K562 (cell line): ENCODE data around the gene SLC25A29. TPM values are rescaled to one million over a fixed set of nuclear protein-coding genes. Genes with fewer than 3 reads are reported as not detected.

Experiments
- CBFA2T3 ChIP-seq: fragments of 450-650 bp; IDR thresholded peaks from 2 replicates; pipeline ENCODE4 v1.6.1; 2017
- CEBPB ChIP-seq: fragments of 450-650 bp; IDR thresholded peaks from 2 replicates; pipeline ENCODE4 v1.6.1; 2016; ENCODE audit warnings: missing genetic modification characterization, missing compliant biosample characterization
- CTBP1 ChIP-seq: fragments of 450-650 bp; IDR thresholded peaks from 2 replicates; pipeline ENCODE4 v1.6.1; 2016; ENCODE audit warnings: borderline replicate concordance
- GTF2E2 ChIP-seq: fragments of 200-800 bp; sonication (Bioruptor generic); IDR thresholded peaks from 2 replicates; pipeline ENCODE4 v1.6.1; 2016; ENCODE audit warnings: missing genetic modification characterization, missing compliant biosample characterization
- HES1 ChIP-seq: fragments of 450-650 bp; IDR thresholded peaks from 2 replicates; pipeline ENCODE4 v1.6.1; 2016; ENCODE audit warnings: low read depth, mild to moderate bottlenecking, moderate library complexity
- HMG20B ChIP-seq: fragments of 250-450 bp; sonication (Bioruptor Pico); IDR thresholded peaks from 2 replicates; pipeline ENCODE4 v1.5.0; 2021; ENCODE audit warnings: mild to moderate bottlenecking
- NEUROD1 ChIP-seq: fragments of 150-350 bp; IDR thresholded peaks from 2 replicates; pipeline ENCODE4 v1.6.1; 2014; ENCODE audit warnings: borderline replicate concordance, low read length, low read depth; ENCODE audit not compliant: partially characterized antibody
- SIN3B ChIP-seq: fragments of 450-650 bp; IDR thresholded peaks from 2 replicates; pipeline ENCODE4 v1.6.1; 2017; ENCODE audit warnings: low read depth, mild to moderate bottlenecking, moderate library complexity
- ZNF124 ChIP-seq: sonication (generic); formaldehyde crosslinking; IDR thresholded peaks from 2 replicates; pipeline ENCODE4 v1.8.1; 2022; ENCODE audit warnings: missing genetic modification reagents
- ZNF263 ChIP-seq: sonication (generic); formaldehyde crosslinking; IDR thresholded peaks from 2 replicates; pipeline ENCODE4 v1.8.0; 2022; ENCODE audit warnings: mild to moderate bottlenecking, missing genetic modification reagents, borderline replicate concordance
- ZNF764 ChIP-seq: fragments of 250-450 bp; sonication (Bioruptor Pico); IDR thresholded peaks from 2 replicates; pipeline ENCODE4 v1.4.0; 2020; ENCODE audit warnings: low read depth, mild to moderate bottlenecking, moderate library complexity
- polyA plus RNA-seq, 8 experiments: library from polyadenylated mRNA; depleted of rRNA in 4 of 8; stranded (reverse) in 5 of 8; unstranded in 3 of 8; fragments of >200 nt; fragmentation: Nextera tagmentation in 2 of 8; fragmentation: Illumina TruSeq in 1 of 8; extraction: Ambion mirVana in 2 of 8; extraction: Trizol in 1 of 8; gene quantifications; 2 replicates each; pipeline versions ENCODE4 v1.2.1 to v1.2.3, GENCODE V29; 2011 to 2014; ENCODE audit warnings: inconsistent platforms in 1 of 8, missing spikeins in 1 of 8
- total RNA-seq, 7 experiments: library from RNA; depleted of rRNA in 6 of 7; stranded (reverse); fragments of >200 nt in 6 of 7; fragmentation: Illumina TruSeq in 2 of 7; extraction: Trizol in 2 of 7; gene quantifications; 2 replicates each; pipeline versions ENCODE4 v1.2.1 to v1.2.3, GENCODE V29; 2011 to 2021; ENCODE audit warnings: low replicate concordance in 1 of 7
- TF ChIP-seq, protein P1 (sequence below): fragments of 250-450 bp; sonication (Bioruptor Pico); IDR thresholded peaks from 2 replicates; pipeline ENCODE4 v1.4.0; 2020; ENCODE audit warnings: mild to moderate bottlenecking
- TF ChIP-seq, protein P2 (sequence below): sonication (generic); formaldehyde crosslinking; IDR thresholded peaks from 2 replicates; pipeline ENCODE4 v1.8.1; 2023; ENCODE audit warnings: mild to moderate bottlenecking, missing genetic modification reagents
- TF ChIP-seq, protein P3 (sequence below): fragments of 200-800 bp; sonication (Bioruptor generic); IDR thresholded peaks from 2 replicates; pipeline ENCODE4 v1.6.1; 2017; ENCODE audit warnings: missing genetic modification characterization, missing compliant biosample characterization

The SLC25A29 gene
- total and polyA plus RNA-seq, 9 of the 15 experiments (the other 6 are each of a cell fraction or from before 2014, with no cell fraction given): 0.07 to 17.5 (median 4.8) TPM

- TF ChIP-seq HES1 (no peak), SIN3B (no peak), HMG20B (CRISPR knock-in tag) (no peak), CEBPB (peak; percentile 77), ZNF263 (CRISPR knock-in tag) (no peak), NEUROD1 (no peak), GTF2E2 (tag) (no peak), ZNF124 (no peak), ZNF764 (no peak), CTBP1 (peak; percentile 69; the same call in 1 of the 2 replicates), CBFA2T3 (no peak)
- TF ChIP-seq, protein P1, sequence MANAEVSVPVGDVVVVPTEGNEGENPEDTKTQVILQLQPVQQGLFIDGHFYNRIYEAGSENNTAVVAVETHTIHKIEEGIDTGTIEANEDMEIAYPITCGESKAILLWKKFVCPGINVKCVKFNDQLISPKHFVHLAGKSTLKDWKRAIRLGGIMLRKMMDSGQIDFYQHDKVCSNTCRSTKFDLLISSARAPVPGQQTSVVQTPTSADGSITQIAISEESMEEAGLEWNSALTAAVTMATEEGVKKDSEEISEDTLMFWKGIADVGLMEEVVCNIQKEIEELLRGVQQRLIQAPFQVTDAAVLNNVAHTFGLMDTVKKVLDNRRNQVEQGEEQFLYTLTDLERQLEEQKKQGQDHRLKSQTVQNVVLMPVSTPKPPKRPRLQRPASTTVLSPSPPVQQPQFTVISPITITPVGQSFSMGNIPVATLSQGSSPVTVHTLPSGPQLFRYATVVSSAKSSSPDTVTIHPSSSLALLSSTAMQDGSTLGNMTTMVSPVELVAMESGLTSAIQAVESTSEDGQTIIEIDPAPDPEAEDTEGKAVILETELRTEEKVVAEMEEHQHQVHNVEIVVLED (CRISPR knock-in tag): peak; percentile 90
- TF ChIP-seq, protein P2, sequence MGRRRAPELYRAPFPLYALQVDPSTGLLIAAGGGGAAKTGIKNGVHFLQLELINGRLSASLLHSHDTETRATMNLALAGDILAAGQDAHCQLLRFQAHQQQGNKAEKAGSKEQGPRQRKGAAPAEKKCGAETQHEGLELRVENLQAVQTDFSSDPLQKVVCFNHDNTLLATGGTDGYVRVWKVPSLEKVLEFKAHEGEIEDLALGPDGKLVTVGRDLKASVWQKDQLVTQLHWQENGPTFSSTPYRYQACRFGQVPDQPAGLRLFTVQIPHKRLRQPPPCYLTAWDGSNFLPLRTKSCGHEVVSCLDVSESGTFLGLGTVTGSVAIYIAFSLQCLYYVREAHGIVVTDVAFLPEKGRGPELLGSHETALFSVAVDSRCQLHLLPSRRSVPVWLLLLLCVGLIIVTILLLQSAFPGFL: no peak
- TF ChIP-seq, protein P3, sequence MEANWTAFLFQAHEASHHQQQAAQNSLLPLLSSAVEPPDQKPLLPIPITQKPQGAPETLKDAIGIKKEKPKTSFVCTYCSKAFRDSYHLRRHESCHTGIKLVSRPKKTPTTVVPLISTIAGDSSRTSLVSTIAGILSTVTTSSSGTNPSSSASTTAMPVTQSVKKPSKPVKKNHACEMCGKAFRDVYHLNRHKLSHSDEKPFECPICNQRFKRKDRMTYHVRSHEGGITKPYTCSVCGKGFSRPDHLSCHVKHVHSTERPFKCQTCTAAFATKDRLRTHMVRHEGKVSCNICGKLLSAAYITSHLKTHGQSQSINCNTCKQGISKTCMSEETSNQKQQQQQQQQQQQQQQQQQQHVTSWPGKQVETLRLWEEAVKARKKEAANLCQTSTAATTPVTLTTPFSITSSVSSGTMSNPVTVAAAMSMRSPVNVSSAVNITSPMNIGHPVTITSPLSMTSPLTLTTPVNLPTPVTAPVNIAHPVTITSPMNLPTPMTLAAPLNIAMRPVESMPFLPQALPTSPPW (CRISPR knock-in tag): peak; percentile 96
Observed at GRCh38 chr14:100306101-100306997, at the start of gene SLC25A29 (continued).
